ENCODE measurements around the gene BCL11B. TPM values are rescaled to one million over a fixed set of nuclear protein-coding genes. Genes with fewer than 3 reads are reported as not detected.
A peak's percentile ranks its signal among the peaks of the same experiment; 100 is the strongest.

The BCL11B gene
- total RNA-seq, 1 experiment from 2014 or later, result 0.05 TPM

GRCh38 chr14:99200654-99201005, 71.4 kb downstream of the BCL11B start:
- no peaks in the 10 kb centered on the region for H3K36me3 ChIP-seq (ENCODE audit: control insufficient read depth, insufficient read depth, low read length)
- no peak overlapping the region for H3K27ac Mint-ChIP-seq (ENCODE audit: unreplicated experiment)
- no peaks in the 10 kb centered on the region for H3K4me1 ChIP-seq
- no peak for DNase-seq
- no peaks in the 10 kb centered on the region for H3K9me3 ChIP-seq
- no peaks in the 10 kb centered on the region for H3K4me1 Mint-ChIP-seq (ENCODE audit: low read depth, unreplicated experiment)
- no peak overlapping the region for H3K4me3 ChIP-seq (ENCODE audit: low read depth, low read length)
- no TSS peak for BruUV-seq (replicated peaks)
- intact Hi-C loops (cut with micrococcal nuclease; ENCODE audit: unreplicated experiment), result loop anchor here (5.0 kb wide), 1 partner anchor 67 kb away; no protein-coding TSS in a partner anchor
- peaks cover 5% of the 10 kb centered on the region for H3K27me3 Mint-ChIP-seq (ENCODE audit: insufficient read depth, unreplicated experiment)
- no peak overlapping the region for H3K4me3 Mint-ChIP-seq (ENCODE audit: unreplicated experiment)
- ChIA-PET CTCF (interaction anchor here (0.5 to 1.0 kb wide), 2 partner anchors 96 to 1062 kb away, joined by 3 read pairs; no protein-coding TSS in a partner anchor), POLR2A (no interaction called here)
- H3K36me3 Mint-ChIP-seq (ENCODE audit: insufficient read depth, unreplicated experiment), result no peaks in the 10 kb centered on the region
- no peaks in the 10 kb centered on the region for H3K9me3 Mint-ChIP-seq (ENCODE audit: unreplicated experiment)
- TF ChIP-seq CTCF (IDR thresholded peaks at IDR 0.05; ENCODE audit: insufficient read depth in 1 of 2, low read depth in 1 of 2, low read length in 1 of 2, severe bottlenecking in 1 of 2, unreplicated experiment in 1 of 2), result no peak
- no peaks in the 10 kb centered on the region for H3K27me3 ChIP-seq (replicated peaks; ENCODE audit: control insufficient read depth, insufficient read depth, low read length)

- Histone ChIP-seq H3K4me3 (ENCODE audit: low read depth, low read length) (no peak overlapping the region), H3K27me3 (replicated peaks; ENCODE audit: control insufficient read depth, insufficient read depth, low read length) (no peaks in the 10 kb centered on the region), H3K9me3 (no peaks in the 10 kb centered on the region), H3K36me3 (ENCODE audit: control insufficient read depth, insufficient read depth, low read length) (no peaks in the 10 kb centered on the region), H3K4me1 (no peaks in the 10 kb centered on the region)
- BruUV-seq (replicated peaks), result no TSS peak
- CTCF ChIA-PET, result interaction anchor here (0.5 to 1.0 kb wide), 3 partner anchors 96 to 1061 kb away, joined by 3 to 4 read pairs (median 3); no protein-coding TSS in a partner anchor
- POLR2A ChIA-PET, result no interaction called here
- Mint-ChIP-seq H3K27ac (ENCODE audit: unreplicated experiment) (no peak overlapping the region), H3K36me3 (ENCODE audit: insufficient read depth, unreplicated experiment) (no peaks in the 10 kb centered on the region), H3K4me3 (ENCODE audit: unreplicated experiment) (no peak overlapping the region), H3K27me3 (ENCODE audit: insufficient read depth, unreplicated experiment) (peaks cover 5% of the 10 kb centered on the region), H3K4me1 (ENCODE audit: low read depth, unreplicated experiment) (no peaks in the 10 kb centered on the region), H3K9me3 (ENCODE audit: unreplicated experiment) (no peaks in the 10 kb centered on the region)
- intact Hi-C loops (cut with micrococcal nuclease; ENCODE audit: unreplicated experiment), result loop anchor here (5.0 kb wide), 1 partner anchor 67 kb away; no protein-coding TSS in a partner anchor
- peak in 1 of 2 experiments; percentile 5 for TF ChIP-seq CTCF (IDR thresholded peaks at IDR 0.05; ENCODE audit: insufficient read depth in 1 of 2, low read depth in 1 of 2, low read length in 1 of 2, severe bottlenecking in 1 of 2, unreplicated experiment in 1 of 2)
- no peak for DNase-seq
Measured at GRCh38 chr14:99199846-99200653, 71.9 kb downstream of the BCL11B start.

GRCh38 chr14:99198746-99199502, 73.1 kb downstream of the BCL11B start:
- H3K36me3 ChIP-seq (ENCODE audit: control insufficient read depth, insufficient read depth, low read length), result no peaks in the 10 kb centered on the region
- no peak for TF ChIP-seq CTCF (IDR thresholded peaks at IDR 0.05; ENCODE audit: insufficient read depth in 1 of 2, low read depth in 1 of 2, low read length in 1 of 2, severe bottlenecking in 1 of 2, unreplicated experiment in 1 of 2)
- DNase-seq, result no peak
- Mint-ChIP-seq H3K27me3 (ENCODE audit: insufficient read depth, unreplicated experiment) (peaks cover 5% of the 10 kb centered on the region), H3K4me3 (ENCODE audit: unreplicated experiment) (no peak overlapping the region), H3K4me1 (ENCODE audit: low read depth, unreplicated experiment) (no peaks in the 10 kb centered on the region), H3K36me3 (ENCODE audit: insufficient read depth, unreplicated experiment) (no peaks in the 10 kb centered on the region), H3K27ac (ENCODE audit: unreplicated experiment) (no peak overlapping the region), H3K9me3 (ENCODE audit: unreplicated experiment) (no peaks in the 10 kb centered on the region)
- no TSS peak for BruUV-seq (replicated peaks)
- H3K4me1 ChIP-seq, result no peaks in the 10 kb centered on the region
- POLR2A ChIA-PET, result no interaction called here
- intact Hi-C loops (cut with micrococcal nuclease; ENCODE audit: unreplicated experiment), result no loop called here
- CTCF ChIA-PET, result no interaction called here
- no peaks in the 10 kb centered on the region for H3K27me3 ChIP-seq (replicated peaks; ENCODE audit: control insufficient read depth, insufficient read depth, low read length)
- H3K9me3 ChIP-seq, result no peaks in the 10 kb centered on the region
- no peak overlapping the region for H3K4me3 ChIP-seq (ENCODE audit: low read depth, low read length)
